ENCODE results near the gene CX3CR1. TPM values are rescaled to one million over a fixed set of nuclear protein-coding genes. Genes with fewer than 3 reads are reported as not detected.
A peak's percentile ranks its signal among the peaks of the same experiment; 100 is the strongest.

Gene CX3CR1
- total and polyA plus RNA-seq, 10 of the 15 experiments (the other 5 are each of a cell fraction or from before 2014, with no cell fraction given): 0.05 to 0.53 (median 0.15) TPM

- TF ChIP-seq, protein P1, sequence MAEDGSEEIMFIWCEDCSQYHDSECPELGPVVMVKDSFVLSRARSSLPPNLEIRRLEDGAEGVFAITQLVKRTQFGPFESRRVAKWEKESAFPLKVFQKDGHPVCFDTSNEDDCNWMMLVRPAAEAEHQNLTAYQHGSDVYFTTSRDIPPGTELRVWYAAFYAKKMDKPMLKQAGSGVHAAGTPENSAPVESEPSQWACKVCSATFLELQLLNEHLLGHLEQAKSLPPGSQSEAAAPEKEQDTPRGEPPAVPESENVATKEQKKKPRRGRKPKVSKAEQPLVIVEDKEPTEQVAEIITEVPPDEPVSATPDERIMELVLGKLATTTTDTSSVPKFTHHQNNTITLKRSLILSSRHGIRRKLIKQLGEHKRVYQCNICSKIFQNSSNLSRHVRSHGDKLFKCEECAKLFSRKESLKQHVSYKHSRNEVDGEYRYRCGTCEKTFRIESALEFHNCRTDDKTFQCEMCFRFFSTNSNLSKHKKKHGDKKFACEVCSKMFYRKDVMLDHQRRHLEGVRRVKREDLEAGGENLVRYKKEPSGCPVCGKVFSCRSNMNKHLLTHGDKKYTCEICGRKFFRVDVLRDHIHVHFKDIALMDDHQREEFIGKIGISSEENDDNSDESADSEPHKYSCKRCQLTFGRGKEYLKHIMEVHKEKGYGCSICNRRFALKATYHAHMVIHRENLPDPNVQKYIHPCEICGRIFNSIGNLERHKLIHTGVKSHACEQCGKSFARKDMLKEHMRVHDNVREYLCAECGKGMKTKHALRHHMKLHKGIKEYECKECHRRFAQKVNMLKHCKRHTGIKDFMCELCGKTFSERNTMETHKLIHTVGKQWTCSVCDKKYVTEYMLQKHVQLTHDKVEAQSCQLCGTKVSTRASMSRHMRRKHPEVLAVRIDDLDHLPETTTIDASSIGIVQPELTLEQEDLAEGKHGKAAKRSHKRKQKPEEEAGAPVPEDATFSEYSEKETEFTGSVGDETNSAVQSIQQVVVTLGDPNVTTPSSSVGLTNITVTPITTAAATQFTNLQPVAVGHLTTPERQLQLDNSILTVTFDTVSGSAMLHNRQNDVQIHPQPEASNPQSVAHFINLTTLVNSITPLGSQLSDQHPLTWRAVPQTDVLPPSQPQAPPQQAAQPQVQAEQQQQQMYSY (CRISPR knock-in tag; IDR thresholded peaks at IDR 0.05): no peak
Observed at GRCh38 chr3:39261726-39262125, 18.1 kb downstream of the CX3CR1 start (continued).

GRCh38 chr3:39260957-39261356 is 18.9 kb downstream of the CX3CR1 start:
- peak; percentile 84 for ATAC-seq
- TF ChIP-seq, protein P2, sequence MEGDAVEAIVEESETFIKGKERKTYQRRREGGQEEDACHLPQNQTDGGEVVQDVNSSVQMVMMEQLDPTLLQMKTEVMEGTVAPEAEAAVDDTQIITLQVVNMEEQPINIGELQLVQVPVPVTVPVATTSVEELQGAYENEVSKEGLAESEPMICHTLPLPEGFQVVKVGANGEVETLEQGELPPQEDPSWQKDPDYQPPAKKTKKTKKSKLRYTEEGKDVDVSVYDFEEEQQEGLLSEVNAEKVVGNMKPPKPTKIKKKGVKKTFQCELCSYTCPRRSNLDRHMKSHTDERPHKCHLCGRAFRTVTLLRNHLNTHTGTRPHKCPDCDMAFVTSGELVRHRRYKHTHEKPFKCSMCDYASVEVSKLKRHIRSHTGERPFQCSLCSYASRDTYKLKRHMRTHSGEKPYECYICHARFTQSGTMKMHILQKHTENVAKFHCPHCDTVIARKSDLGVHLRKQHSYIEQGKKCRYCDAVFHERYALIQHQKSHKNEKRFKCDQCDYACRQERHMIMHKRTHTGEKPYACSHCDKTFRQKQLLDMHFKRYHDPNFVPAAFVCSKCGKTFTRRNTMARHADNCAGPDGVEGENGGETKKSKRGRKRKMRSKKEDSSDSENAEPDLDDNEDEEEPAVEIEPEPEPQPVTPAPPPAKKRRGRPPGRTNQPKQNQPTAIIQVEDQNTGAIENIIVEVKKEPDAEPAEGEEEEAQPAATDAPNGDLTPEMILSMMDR (IDR thresholded peaks at IDR 0.05 in 2 of 3, conservative IDR thresholded peaks at IDR 0.05 in 1 of 3; ENCODE audit: control insufficient read depth in 2 of 3, extremely low read depth in 1 of 3, insufficient read depth in 1 of 3, low read depth in 3 of 3, low read length in 3 of 3): peak in 2 of 3 experiments; percentile 29 to 38; a peak in 2 of 6 replicates
- peak; percentile 56; the same call in 1 of the 2 replicates for TF ChIP-seq EED (IDR thresholded peaks at IDR 0.05; ENCODE audit: low read depth)
- peak; percentile 23; the same call in 1 of the 2 replicates for TF ChIP-seq SMC3 (IDR thresholded peaks at IDR 0.05; ENCODE audit: borderline replicate concordance, low read length)
- 0 out of 4 replicates have a peak, but pooled peaks of 1 of the 2 experiments have one; percentile 33 for TF ChIP-seq CEBPB (IDR thresholded peaks at IDR 0.05; ENCODE audit: borderline replicate concordance in 1 of 2, low read depth in 2 of 2, low read length in 2 of 2)
- no peak for TF ChIP-seq SREBF1 (IDR thresholded peaks at IDR 0.05; ENCODE audit: low read length)
- peak; percentile 36 for TF ChIP-seq MEF2B (IDR thresholded peaks at IDR 0.05; ENCODE audit: partially characterized antibody, poor library complexity, severe bottlenecking)
- TF ChIP-seq IKZF2 (IDR thresholded peaks at IDR 0.05): peak in 1 of 2 experiments; percentile 58; a peak in 3 of 4 replicates
- peak; percentile 63 for TF ChIP-seq ATF7 (IDR thresholded peaks at IDR 0.05; ENCODE audit: low read depth)
- TF ChIP-seq MXI1 (IDR thresholded peaks at IDR 0.05; ENCODE audit: low read depth, low read length): no peak
- TF ChIP-seq SUZ12 (IDR thresholded peaks at IDR 0.05; ENCODE audit: unreplicated experiment): no peak
- TF ChIP-seq RAD21 (IDR thresholded peaks at IDR 0.05; ENCODE audit: insufficient read depth, low read depth, low read length): peak; percentile 35
- TF ChIP-seq JUNB (IDR thresholded peaks at IDR 0.05): peak; percentile 30

More at GRCh38 chr3:39260957-39261356, 18.9 kb downstream of the CX3CR1 start:
- no peak overlapping the region for H3K27ac ChIP-seq (ENCODE audit: control insufficient read depth, insufficient read depth)
- in situ Hi-C loops (cut with MboI): no loop called here
- H3K4me2 ChIP-seq (ENCODE audit: control insufficient read depth, insufficient read depth): no peak overlapping the region
- no peak for FAIRE-seq
- no TSS peak for BruUV-seq (replicated peaks)
- H3K36me3 ChIP-seq (ENCODE audit: control insufficient read depth in 2 of 2, insufficient read depth in 2 of 2, low read length in 1 of 2): no peaks in the 10 kb centered on the region
- ChIA-PET RAD21 (ENCODE audit: unreplicated experiment) (interaction anchor here (1.7 kb wide), 1 partner anchor 43 kb away, joined by 4 read pairs; no protein-coding TSS in a partner anchor), CTCF (interaction anchor here (1.0 to 3.9 kb wide), 2 partner anchors 27 to 71 kb away, joined by 3 to 25 read pairs; no protein-coding TSS in a partner anchor), POLR2A (no interaction called here), SMC1A (ENCODE audit: uncharacterized antibody, unreplicated experiment) (interaction anchor here (0.8 to 2.0 kb wide), 2 partner anchors 27 to 45 kb away, joined by 3 to 8 read pairs; no protein-coding TSS in a partner anchor)
- under 1% methylated on average over 7 of the region's 7 CpGs for WGBS (ENCODE audit: insufficient coverage, insufficient replicate concordance, low lambda C conversion rate, missing lambda C conversion rate)
- DNase-seq (ENCODE audit: low read depth, low spot score): peak; percentile 27
- H3K9ac ChIP-seq (ENCODE audit: control insufficient read depth, insufficient read depth, low read length): no peak overlapping the region
- no peaks in the 10 kb centered on the region for H3K79me2 ChIP-seq (ENCODE audit: control insufficient read depth, insufficient read depth, low read length)
- peaks cover 16% of the 10 kb centered on the region for H3K4me1 ChIP-seq (ENCODE audit: control insufficient read depth, insufficient read depth, low read length)
- peaks cover 0 to 6% of the 10 kb centered on the region in 2 experiments; a peak in 2 of 4 replicates for H3K27me3 ChIP-seq (replicated peaks in 1 of 2; ENCODE audit: control insufficient read depth in 2 of 2, insufficient read depth in 2 of 2, low read length in 1 of 2)
- H3K4me3 ChIP-seq: no peak overlapping the region
- intact Hi-C loops (cut with micrococcal nuclease; ENCODE audit: unreplicated experiment): no loop called here
- no peak overlapping the region for H2AFZ ChIP-seq (ENCODE audit: control insufficient read depth, low read depth, low read length)
- no peaks in the 10 kb centered on the region for H3K9me3 ChIP-seq (replicated peaks; ENCODE audit: control insufficient read depth, insufficient read depth, low read length)
- H4K20me1 ChIP-seq (ENCODE audit: control insufficient read depth, insufficient read depth): no peaks in the 10 kb centered on the region; the same call in 1 of the 2 replicates
